ENCODE measurements around the gene ANK2. TPM values are rescaled to one million over a fixed set of nuclear protein-coding genes. Genes with fewer than 3 reads are reported as not detected.

The ANK2 gene
- total RNA-seq, 2 donors from 2014 or later: 21.3 to 81.6 TPM

GRCh38 chr4:113187358-113187757 lies 137.9 kb downstream of the ANK2 start:
- Histone ChIP-seq H3K27ac (no peak overlapping the region), H3K36me3 (no peaks in the 10 kb centered on the region), H3K4me3 (no peak overlapping the region), H3K9me3 (no peaks in the 10 kb centered on the region), H3K27me3 (replicated peaks; ENCODE audit: insufficient read depth) (no peaks in the 10 kb centered on the region), H3K4me1 (ENCODE audit: control insufficient read depth in 1 of 2, low read depth in 2 of 2) (peaks cover 0 to 5% of the 10 kb centered on the region in 2 donors)
- no peak for TF ChIP-seq CTCF (IDR thresholded peaks at IDR 0.05)
- no peak for ATAC-seq (ENCODE audit: insufficient number of reproducible peaks, low FRiP score, low read depth)
- no peak for DNase-seq (ENCODE audit: low spot score)

- Histone ChIP-seq H3K4me1 (ENCODE audit: control insufficient read depth in 1 of 2, low read depth in 2 of 2) (peaks cover 0 to 5% of the 10 kb centered on the region in 2 donors), H3K36me3 (no peaks in the 10 kb centered on the region), H3K4me3 (no peak overlapping the region), H3K27ac (no peak overlapping the region), H3K9me3 (no peaks in the 10 kb centered on the region), H3K27me3 (replicated peaks; ENCODE audit: insufficient read depth) (no peaks in the 10 kb centered on the region)
- DNase-seq (ENCODE audit: low spot score) (no peak), ATAC-seq (ENCODE audit: insufficient number of reproducible peaks, low FRiP score, low read depth) (no peak)
- TF ChIP-seq CTCF (IDR thresholded peaks at IDR 0.05): no peak
Measured at GRCh38 chr4:113189546-113189945, 140.1 kb downstream of the ANK2 start.

- no peaks in the 10 kb centered on the region for H3K36me3 ChIP-seq
- TF ChIP-seq CTCF (IDR thresholded peaks at IDR 0.05): no peak
- H3K27ac ChIP-seq: no peak overlapping the region
- DNase-seq (ENCODE audit: low spot score) (no peak), ATAC-seq (ENCODE audit: insufficient number of reproducible peaks, low FRiP score, low read depth) (no peak)
- H3K4me3 ChIP-seq: no peak overlapping the region
- H3K4me1 ChIP-seq (ENCODE audit: control insufficient read depth in 1 of 2, low read depth in 2 of 2): no peaks in the 10 kb centered on the region
- no peaks in the 10 kb centered on the region for H3K9me3 ChIP-seq
- H3K27me3 ChIP-seq (replicated peaks; ENCODE audit: insufficient read depth): no peaks in the 10 kb centered on the region
Measured at GRCh38 chr4:113209153-113209552, 159.7 kb downstream of the ANK2 start.

- H3K27ac ChIP-seq: no peak overlapping the region
- ATAC-seq (ENCODE audit: insufficient number of reproducible peaks, low FRiP score, low read depth) (no peak), DNase-seq (ENCODE audit: low spot score) (no peak)
- H3K9me3 ChIP-seq: no peaks in the 10 kb centered on the region
- no peaks in the 10 kb centered on the region for H3K4me1 ChIP-seq (ENCODE audit: control insufficient read depth in 1 of 2, low read depth in 2 of 2)
- no peak overlapping the region for H3K4me3 ChIP-seq
- no peaks in the 10 kb centered on the region for H3K36me3 ChIP-seq
- TF ChIP-seq CTCF (IDR thresholded peaks at IDR 0.05): no peak
- no peaks in the 10 kb centered on the region for H3K27me3 ChIP-seq (replicated peaks; ENCODE audit: insufficient read depth)
Measured at GRCh38 chr4:113209652-113210320, 160.3 kb downstream of the ANK2 start.

GRCh38 chr4:113212613-113213012 lies 163.2 kb downstream of the ANK2 start:
- no peak for ATAC-seq (ENCODE audit: insufficient number of reproducible peaks, low FRiP score, low read depth)
- no peak for TF ChIP-seq CTCF (IDR thresholded peaks at IDR 0.05)
- no peaks in the 10 kb centered on the region for H3K27me3 ChIP-seq (replicated peaks; ENCODE audit: insufficient read depth)
- no peaks in the 10 kb centered on the region for H3K4me1 ChIP-seq (ENCODE audit: control insufficient read depth in 1 of 2, low read depth in 2 of 2)
- H3K9me3 ChIP-seq: no peaks in the 10 kb centered on the region
- no peaks in the 10 kb centered on the region for H3K36me3 ChIP-seq
- H3K27ac ChIP-seq: no peak overlapping the region
- no peak for DNase-seq (ENCODE audit: low spot score)
- H3K4me3 ChIP-seq: no peak overlapping the region
